HUES6 (cell line): ENCODE results near the gene PCIF1.
"Not testable (repeated sequence)": the region's sequence is repeated elsewhere in the genome, so short reads cannot be mapped to it uniquely, and the experiment has no call there.

ENCODE experiments used
- H3K27ac ChIP-seq: 2 replicates; pipeline ENCODE4 v1.7.0; 2013; ENCODE audit warnings: low read depth, mild to moderate bottlenecking, low read length, inconsistent platforms
- H3K27me3 ChIP-seq: 2 replicates; pipeline ENCODE4 v1.6.1; 2013; ENCODE audit warnings: low read length; ENCODE audit not compliant: control insufficient read depth, insufficient read depth
- H3K36me3 ChIP-seq: 2 replicates; pipeline ENCODE4 v1.6.1; 2013; ENCODE audit warnings: low read length; ENCODE audit not compliant: control insufficient read depth, insufficient read depth
- H3K4me1 ChIP-seq: 2 replicates; pipeline ENCODE4 v1.6.1; 2013; ENCODE audit warnings: low read length; ENCODE audit not compliant: control insufficient read depth, insufficient read depth
- H3K4me3 ChIP-seq: 2 replicates; pipeline ENCODE4 v1.5.1; 2013; ENCODE audit warnings: low read depth, low read length
- H3K9ac ChIP-seq: one replicate; pipeline ENCODE4 v1.6.1; 2013; ENCODE audit warnings: mild to moderate bottlenecking, low read length
- H3K9me3 ChIP-seq: 2 replicates; pipeline ENCODE4 v1.6.1; 2013; ENCODE audit warnings: low read depth, low read length; ENCODE audit not compliant: control insufficient read depth, insufficient read depth

PCIF1 gene

DNA sequence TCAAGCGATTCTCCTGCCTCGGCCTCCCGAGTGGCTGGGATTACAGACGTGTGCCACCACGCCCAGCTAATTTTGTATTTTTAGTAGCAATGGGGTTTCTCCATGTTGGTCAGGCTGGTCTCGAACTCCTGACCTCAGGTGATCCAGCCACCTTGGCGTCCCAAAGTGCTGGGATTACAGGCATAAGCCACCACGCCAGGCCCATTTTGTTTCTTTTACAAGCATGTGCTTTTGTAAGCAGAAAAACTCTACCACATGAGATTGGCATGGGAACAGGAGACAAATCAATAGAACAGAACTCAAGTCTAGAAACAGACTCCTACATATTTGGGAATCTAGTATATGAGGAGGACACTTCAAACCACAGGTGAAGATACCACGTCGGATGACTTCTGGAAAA is 21.8 kb downstream of the PCIF1 start:
- H3K9ac ChIP-seq, H3K4me1 ChIP-seq, H3K27me3 ChIP-seq, H3K27ac ChIP-seq, H3K4me3 ChIP-seq, H3K9me3 ChIP-seq: not testable (repeated sequence)
- peaks cover 78% of the 10 kb centered on the region for H3K36me3 ChIP-seq

DNA sequence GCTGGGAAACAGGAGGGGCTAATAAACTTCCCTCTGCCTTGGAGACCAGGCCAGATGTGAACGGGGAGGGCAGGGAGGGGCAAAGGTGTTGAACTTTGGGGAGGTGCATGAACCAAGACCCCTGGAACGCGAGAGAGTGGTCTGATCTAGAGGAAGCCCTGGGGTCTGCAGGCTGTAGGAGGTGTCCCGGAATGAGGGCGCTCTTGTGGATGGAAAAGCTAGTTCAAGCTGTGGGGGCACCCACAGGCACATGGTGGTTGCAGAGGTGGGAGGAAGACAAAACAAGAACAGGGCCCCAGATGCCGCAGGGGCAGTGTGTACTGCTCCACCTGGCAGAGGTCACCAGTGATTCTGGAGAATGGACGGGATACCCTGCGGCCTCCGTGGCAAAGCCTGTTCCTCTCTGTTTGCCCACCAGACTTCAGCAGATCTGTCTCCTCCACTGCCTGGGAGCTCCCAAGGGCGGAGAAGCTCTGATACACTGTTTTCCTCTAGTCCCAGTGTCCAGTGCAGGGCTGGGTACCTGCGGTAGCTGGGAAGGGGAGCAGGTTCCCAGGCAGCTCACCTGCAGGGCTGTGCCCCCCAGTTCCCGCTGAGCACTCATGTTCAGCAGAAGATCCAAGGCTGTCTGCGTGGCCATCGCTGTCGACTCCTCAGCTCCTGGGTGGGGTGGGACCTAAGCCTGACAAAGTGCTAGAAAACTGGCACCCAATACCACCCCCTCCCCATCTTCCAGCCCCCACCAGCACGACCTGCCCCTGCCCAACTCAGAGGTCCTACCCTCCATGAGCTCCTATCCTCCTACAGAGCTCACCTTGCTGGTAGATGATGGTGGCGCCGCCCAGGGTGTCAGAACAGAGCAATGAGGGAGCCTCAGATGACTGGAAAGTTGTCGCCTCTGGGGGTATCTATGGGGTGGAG is 22.8 kb downstream of the PCIF1 start:
- H3K36me3 ChIP-seq, result peaks cover 78% of the 10 kb centered on the region
- no peak overlapping the region for H3K27ac ChIP-seq
- no peak overlapping the region for H3K4me3 ChIP-seq
- no peaks in the 10 kb centered on the region for H3K27me3 ChIP-seq
- no peak overlapping the region for H3K9ac ChIP-seq
- H3K4me1 ChIP-seq, result no peaks in the 10 kb centered on the region
- H3K9me3 ChIP-seq, result no peaks in the 10 kb centered on the region

DNA sequence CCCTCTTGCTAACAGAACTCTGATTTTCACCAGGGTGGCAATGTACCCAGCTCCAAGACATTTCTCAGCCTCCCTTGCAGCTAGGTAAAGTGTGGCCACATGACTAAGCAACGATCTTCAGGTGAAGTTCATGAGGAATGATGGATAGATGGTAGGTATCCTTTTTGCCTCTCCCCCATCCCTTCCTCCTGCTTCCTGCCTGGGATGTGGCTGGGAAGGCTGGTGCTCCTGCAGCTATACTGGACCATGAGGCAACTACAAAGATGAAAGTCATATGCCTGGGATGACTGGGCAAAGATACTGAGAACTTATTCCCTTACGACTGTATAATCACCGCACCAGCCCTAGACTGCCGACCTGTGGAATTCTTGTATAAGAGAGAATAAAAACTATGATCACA is 24.1 kb downstream of the PCIF1 start:
- Histone ChIP-seq H3K36me3 (peaks cover 76% of the 10 kb centered on the region), H3K4me3 (no peak overlapping the region)

DNA sequence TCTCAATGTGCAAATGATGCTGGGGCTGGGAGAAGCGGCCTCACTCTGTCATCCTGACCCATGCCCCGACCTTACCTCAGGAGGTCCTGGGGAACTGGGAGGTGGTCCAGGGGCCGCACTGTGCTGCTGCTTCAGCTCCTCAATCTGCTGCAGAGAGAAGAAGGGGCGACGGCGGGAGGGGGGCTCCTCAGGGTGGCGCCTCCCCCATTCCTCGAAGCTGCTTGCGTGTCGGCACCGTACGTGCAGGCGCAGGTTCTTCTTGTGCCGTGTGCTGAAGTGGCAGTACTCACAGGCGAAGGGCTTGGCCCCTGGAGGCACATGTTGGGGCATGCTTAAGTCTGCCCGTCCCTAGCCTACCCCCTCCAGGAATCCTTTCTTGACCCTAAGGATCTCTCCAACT is 24.6 kb downstream of the PCIF1 start:
- H3K36me3 ChIP-seq, result peaks cover 78% of the 10 kb centered on the region
- no peaks in the 10 kb centered on the region for H3K4me1 ChIP-seq
- H3K9me3 ChIP-seq, result no peaks in the 10 kb centered on the region
- no peaks in the 10 kb centered on the region for H3K27me3 ChIP-seq
- no peak overlapping the region for H3K4me3 ChIP-seq
- no peak overlapping the region for H3K9ac ChIP-seq
- no peak overlapping the region for H3K27ac ChIP-seq

More for the DNA sequence above, 24.1 kb downstream of the PCIF1 start:
- no peaks in the 10 kb centered on the region for H3K27me3 ChIP-seq
- no peaks in the 10 kb centered on the region for H3K4me1 ChIP-seq
- no peaks in the 10 kb centered on the region for H3K9me3 ChIP-seq
- H3K27ac ChIP-seq, result no peak overlapping the region
- H3K9ac ChIP-seq, result no peak overlapping the region

DNA sequence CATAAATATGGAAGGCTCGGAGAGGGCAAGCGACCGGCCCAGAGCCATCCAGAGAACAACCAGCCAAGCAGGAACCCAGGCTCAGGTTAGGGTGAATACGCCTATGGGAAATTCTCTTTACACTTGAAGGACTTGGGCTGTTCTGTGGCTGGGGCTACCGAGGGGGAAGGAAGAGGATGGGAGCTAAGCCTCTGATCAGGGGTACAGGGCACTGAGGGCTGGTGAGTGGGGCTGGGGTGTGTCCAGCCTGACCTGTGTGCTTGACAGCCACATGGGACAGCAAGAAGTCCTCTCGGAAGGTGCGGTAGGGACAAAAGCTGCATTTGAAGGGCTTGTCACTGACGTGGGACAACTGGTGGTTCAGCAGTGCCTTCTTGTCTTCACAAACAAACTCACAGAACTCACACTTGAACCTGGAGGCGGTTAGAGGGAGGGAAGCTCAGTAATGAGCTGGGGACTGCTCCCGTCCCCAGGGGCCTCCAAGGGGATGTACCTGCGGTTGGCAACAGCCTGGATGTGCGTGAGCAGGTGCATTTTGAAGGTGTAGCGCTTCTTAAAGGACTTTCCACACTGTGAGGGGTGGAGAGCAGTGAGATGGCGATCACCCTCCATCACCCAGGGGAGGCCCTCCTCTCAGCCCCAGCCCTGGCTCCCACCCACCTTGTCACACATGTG is 25.6 kb downstream of the PCIF1 start:
- H3K4me3 ChIP-seq, result no peak overlapping the region
- no peak overlapping the region for H3K27ac ChIP-seq
- H3K36me3 ChIP-seq, result peaks cover 85% of the 10 kb centered on the region
- H3K9me3 ChIP-seq, result no peaks in the 10 kb centered on the region
- no peak overlapping the region for H3K9ac ChIP-seq
- H3K4me1 ChIP-seq, result no peaks in the 10 kb centered on the region
- H3K27me3 ChIP-seq, result no peaks in the 10 kb centered on the region

DNA sequence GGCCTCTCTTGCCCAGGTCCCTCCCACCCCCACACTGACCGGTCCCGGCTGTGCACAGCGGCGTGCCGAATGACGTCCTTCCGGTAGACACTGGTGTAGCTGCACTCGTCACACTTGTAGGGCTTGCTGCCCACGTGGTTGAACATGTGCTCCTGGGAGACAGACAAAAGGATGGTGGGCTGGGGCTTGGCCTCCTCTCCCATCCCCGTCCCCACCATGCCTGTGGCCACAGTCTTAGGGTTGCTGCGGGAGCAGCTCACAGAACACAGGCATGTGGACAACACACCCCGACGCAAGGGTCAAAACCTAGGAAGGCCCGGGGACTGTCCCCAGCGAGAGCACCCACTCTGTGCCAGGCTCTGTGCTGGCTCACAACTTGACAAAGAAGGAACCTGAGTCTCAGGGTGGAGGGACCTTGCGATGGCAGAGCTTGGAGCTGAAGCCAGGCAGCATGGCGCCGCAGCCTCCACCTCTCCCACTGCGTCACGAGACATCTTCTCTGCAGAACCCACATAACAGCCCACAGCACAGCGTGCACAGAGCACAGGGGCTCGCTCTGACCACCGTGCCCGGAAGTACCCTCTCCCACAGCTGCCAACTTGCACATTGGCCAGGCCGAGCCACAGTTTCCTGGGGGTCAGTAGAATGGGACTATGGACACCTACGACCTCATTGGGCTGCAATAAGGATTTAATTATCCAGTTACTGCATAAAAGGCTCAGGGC is 27.7 kb downstream of the PCIF1 start:
- Histone ChIP-seq H3K36me3 (peaks cover 88% of the 10 kb centered on the region), H3K4me3 (no peak overlapping the region), H3K9ac (no peak overlapping the region), H3K4me1 (no peaks in the 10 kb centered on the region), H3K27ac (no peak overlapping the region), H3K9me3 (no peaks in the 10 kb centered on the region), H3K27me3 (no peaks in the 10 kb centered on the region)

DNA sequence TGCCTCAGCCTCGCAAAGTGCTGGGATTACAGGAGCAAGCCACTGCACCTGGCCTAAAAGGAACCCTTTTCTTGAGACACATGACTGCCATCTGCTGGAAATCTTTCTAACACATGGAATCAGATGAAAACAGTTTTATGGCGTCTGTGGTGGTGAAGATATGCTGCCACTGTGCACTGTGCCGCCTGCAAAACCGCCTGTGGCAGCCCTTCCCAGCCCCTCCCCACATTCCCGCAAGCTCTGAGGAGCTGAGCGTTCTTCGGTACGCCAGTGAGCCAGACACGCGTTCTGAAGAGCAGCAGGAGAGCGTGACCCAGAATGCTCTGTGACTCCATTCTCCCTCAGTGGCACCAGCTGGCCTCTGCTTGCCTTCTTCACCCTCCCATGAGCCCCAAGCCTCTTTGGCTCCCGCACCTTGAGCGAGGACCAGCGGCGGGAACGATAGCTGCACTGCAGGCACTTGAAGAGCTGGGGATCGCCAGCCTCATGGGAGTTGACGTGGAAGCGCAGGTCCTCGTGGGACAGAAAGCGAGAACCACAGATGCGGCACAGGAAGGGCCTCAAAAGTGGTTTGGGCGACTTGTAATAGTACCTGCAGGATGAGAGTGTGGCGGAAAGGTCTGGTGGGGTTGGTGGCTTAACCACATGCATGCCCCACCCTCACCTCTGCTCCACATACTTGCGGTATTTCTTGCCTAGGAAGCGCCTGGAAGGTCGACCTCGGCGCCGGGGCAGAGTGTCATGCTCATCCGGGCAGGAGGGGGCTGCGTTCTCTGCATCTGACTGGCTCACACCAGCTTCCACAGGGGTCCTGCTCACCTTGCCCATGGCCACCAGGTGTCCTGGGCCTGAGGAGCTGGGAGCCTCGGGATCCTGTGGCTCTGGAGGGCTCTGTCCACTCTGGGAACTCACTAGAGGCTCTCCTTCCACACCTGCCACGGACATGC is 28.8 kb downstream of the PCIF1 start:
- H3K4me3 ChIP-seq, result no peak overlapping the region
- H3K9ac ChIP-seq, result no peak overlapping the region
- no peak overlapping the region for H3K27ac ChIP-seq
- H3K36me3 ChIP-seq, result peaks cover 88% of the 10 kb centered on the region
- H3K4me1 ChIP-seq, result no peaks in the 10 kb centered on the region
- no peaks in the 10 kb centered on the region for H3K9me3 ChIP-seq
- no peaks in the 10 kb centered on the region for H3K27me3 ChIP-seq

DNA sequence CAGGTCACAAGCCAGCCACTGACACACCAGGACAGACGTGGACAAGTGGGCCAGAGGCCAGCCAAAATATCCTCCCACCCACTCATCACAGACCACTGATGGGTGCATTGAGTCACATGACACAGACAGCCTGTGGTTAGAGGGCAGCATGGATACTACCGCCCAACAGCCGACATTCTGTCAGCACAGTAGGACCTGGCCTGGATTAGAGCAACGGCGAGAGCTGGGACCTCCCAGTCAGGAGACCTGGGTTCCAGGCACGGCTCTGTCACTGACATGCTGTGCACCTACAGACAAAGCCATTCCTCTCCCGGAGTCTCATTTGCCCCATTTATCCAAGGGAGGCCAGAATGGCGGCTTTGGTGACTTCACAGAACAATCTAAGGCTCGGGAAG is 29.5 kb downstream of the PCIF1 start:
- Histone ChIP-seq H3K9ac (no peak overlapping the region), H3K27me3 (no peaks in the 10 kb centered on the region), H3K9me3 (no peaks in the 10 kb centered on the region), H3K27ac (no peak overlapping the region), H3K4me1 (no peaks in the 10 kb centered on the region), H3K36me3 (peaks cover 88% of the 10 kb centered on the region), H3K4me3 (no peak overlapping the region)

DNA sequence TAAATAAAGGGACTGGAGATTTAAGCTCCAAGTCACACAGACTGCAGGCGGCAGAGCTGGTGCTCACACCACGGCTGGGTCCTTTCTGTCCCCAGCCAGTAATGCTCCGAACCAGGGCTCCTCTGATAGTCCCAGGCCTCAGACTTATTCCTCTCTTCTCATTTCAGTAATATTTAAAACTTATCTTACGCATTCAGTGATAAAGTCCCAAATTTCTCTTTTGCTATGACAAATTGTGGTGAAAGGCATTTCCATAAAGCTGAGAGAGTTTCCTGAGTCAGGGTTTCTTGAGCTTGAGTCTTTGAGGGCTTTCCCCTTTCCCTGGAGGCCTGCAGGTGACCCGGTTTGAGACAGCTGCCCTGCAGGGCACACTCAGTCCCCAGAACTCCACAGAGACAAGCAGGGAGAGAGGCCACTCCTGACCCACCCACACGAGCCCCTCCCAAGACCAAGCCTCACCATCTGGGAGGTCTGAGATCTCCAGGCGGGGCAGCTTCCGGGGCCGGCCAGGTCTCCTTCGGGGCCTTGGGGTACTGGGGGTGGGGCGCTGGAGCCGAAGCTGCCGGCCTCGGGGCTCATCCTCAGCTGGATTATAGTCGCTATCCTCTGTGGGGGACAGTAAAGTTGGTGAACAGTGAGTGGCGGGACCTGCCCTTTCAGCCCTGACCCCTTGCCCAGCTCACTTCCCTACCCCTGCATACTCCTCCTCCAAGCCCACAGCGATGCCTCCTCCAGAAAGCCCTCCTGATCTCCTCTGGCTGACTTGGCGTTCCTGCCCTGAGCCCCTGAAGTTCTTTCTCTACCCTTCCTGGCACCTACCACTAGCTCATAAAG is 30.9 kb downstream of the PCIF1 start:
- H3K9ac ChIP-seq, result no peak overlapping the region
- no peak overlapping the region for H3K27ac ChIP-seq
- H3K27me3 ChIP-seq, result no peaks in the 10 kb centered on the region
- peaks cover 80% of the 10 kb centered on the region for H3K36me3 ChIP-seq
- no peak overlapping the region for H3K4me3 ChIP-seq
- peaks cover 6% of the 10 kb centered on the region for H3K4me1 ChIP-seq
- no peaks in the 10 kb centered on the region for H3K9me3 ChIP-seq
